HG02763 (cell line): ENCODE results near the gene LARGE2.

Experiments used
- ATAC-seq: cut with Tn5 transposase; IDR thresholded peaks from one replicate; pipeline ENCODE4 v1.9.1; 2021; ENCODE audit warnings: mild to moderate bottlenecking, moderate library complexity; ENCODE audit not compliant: unreplicated experiment

The LARGE2 gene

DNA sequence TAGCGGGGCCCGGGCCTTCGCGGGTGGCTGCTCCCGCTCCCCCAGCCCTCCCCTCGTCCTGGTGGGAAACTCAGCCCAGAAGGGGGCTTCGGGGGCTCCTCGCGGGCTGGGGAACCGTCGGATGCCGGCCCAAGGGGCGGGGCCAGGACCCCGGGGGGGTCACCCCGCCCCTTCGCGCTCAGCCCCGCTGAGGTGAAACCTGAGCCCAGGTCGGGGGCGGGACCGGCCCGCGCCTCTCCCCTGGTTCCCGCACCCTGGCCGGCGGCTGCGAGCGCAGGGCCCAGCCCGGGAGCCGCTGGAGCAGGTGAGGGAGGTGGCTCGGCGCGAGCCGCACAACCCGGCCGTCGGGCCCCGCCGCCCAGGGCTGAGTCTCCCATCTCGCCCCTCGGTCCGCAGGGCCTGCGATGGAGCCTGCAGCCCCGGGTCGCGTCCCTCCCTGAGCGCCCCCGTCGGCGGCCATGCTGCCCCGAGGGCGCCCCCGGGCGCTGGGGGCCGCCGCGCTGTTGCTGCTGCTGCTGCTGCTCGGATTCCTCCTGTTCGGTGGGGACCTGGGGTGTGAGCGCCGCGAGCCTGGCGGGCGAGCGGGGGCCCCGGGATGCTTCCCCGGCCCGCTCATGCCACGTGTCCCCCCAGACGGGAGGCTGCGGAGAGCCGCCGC, at the start of gene LARGE2:
Gene LARGE2, plus strand, starts transcription at position 232 of the 658 bp plus-strand sequence. Its CDS starts 227 bp downstream, at position 459.
- no peak for ATAC-seq

DNA sequence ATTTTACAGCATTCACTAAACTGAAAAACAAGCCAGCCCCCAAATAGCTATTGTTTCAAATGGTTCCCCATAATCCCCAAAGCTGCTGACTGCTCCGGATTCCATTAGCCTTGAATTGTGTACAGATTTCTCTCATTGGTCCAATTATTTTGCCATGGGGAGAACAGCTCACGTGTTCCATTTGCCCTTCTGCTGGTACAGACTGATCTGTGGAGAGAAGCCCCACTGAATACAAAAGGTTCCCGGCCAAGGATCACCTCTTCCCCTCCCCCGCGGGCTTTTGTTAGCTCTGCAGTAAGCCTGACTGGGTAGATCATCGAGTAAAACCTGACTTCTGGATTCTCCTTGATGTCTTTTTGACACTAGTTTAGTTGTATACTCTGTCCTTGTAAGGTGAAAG, 46.1 kb upstream of the LARGE2 start:
- ATAC-seq, result no peak

DNA sequence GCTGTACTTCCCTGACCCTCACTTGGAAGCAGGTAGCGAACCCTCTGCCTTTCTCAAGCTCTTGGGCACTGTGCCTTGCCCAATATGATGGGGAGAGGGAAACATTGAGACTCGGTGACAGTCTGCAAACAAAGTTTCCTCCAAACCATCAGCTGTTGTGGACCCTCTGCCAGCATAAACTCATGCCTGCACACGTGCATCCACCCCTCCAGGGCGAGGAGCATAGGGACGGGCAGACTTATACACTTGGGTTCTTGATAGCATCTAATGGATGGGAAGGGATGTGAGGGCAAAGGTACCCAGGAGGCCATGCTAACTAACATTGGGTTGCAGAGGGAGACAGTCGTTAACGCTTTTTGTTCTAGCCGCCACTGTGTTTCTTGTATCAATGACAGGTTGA, 45.2 kb upstream of the LARGE2 start:
- ATAC-seq, result no peak

GRCh38 chr11:45877845-45878244, 44.6 kb upstream of the LARGE2 start:
- no peak for ATAC-seq

DNA sequence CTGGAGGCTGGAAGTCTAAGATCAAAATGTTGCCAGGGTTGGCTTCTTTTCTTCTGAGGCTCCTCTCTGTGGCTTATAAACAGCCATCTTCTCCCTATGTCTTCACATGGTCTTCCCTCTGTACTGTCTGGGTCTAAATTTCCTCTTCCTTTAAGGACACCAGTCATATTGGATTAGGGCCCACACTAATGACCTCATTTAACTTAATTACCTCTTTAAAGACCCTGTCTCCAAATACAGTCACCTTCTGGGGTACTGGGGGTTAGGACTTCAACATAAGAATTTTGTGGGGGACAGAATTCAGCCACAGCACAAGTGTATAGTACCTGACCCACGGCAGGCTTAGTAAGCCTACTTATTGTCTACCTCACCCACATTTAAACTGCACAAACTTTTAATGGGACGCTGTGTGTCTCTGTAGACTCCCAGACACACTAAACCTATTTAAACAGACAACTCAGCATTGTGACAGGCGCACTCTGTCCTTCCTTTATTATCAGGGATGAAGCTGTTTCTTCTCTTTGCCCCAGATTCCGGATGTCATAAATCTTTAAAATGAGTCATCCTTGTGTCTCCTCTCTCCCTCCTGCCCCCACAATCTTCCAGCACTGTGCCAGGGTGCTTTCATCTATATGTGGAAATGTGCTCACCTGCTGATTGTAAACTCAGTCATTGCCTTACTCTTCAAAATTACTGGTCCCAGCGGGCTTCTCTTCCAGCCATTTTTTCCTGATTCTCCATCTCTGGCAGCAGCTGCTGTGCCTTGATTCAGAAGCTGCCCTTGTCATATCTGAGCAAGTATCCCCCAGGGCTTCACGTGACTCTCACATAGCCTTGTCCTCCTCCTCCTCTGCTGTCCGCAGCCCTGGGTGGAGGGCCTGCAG, 42.4 kb upstream of the LARGE2 start:
- ATAC-seq, result no peak

GRCh38 chr11:45880772-45881570, 41.5 kb upstream of the LARGE2 start:
- no peak for ATAC-seq

DNA sequence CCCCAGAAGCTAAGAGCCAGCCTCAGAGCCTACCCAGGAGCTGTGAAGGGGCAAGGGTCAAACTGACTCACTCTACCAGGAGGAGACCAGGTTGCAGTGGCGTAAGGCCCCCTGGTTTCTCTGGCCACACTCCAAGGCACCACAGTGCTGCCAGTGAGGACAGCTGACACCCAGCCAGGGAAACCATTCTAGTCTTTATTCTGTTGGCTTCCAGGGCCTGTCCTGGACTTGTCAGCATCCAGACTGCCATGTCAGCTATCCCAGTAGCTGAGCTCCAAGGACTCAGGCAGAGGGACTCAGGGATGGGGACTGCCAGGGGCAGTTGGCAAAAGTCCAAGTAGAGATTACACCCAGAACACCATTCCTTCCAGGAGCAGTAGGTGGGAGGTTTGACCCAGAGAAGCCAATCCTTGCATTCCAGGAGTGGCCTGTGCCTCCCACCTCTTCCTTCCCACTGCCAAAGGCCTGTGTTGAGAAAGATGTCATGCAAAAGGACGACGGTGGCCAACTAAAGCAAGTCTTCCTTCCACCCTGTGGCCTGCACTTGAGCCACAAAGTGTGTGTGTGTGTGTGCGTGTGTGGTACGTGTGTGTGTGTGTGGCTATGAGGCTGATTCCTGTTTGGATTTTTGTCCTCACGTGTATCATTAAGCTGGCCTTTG, 40.6 kb upstream of the LARGE2 start:
- no peak for ATAC-seq

DNA sequence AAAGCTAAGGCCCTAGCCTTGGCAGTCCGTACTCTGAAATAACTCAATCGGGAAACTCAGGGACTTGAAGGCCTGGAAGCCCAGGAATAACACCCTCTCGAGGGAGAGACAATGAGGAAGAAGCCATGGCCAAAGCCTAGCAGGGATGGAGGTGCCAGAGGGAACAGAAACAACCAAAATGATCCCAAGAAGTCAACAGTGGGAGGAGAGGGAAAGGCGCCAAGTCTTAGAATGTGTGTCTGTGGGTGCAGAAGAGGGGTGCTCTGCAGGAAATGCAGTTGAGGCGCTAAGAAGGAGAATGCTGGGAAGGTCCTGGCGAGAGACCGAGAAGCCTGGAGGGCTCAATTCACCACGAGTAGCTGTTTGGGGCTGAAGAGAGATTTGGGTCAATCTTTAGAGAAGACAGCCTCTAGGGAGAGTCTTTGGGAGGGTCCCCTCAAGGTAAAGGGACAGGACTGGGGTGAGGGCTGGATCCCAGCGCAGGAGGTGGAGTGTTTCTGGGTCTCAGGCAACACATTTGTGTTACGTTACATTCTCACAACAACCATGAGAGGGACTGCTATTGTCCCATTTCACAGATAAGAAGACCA, 37.8 kb upstream of the LARGE2 start:
- no peak for ATAC-seq

DNA sequence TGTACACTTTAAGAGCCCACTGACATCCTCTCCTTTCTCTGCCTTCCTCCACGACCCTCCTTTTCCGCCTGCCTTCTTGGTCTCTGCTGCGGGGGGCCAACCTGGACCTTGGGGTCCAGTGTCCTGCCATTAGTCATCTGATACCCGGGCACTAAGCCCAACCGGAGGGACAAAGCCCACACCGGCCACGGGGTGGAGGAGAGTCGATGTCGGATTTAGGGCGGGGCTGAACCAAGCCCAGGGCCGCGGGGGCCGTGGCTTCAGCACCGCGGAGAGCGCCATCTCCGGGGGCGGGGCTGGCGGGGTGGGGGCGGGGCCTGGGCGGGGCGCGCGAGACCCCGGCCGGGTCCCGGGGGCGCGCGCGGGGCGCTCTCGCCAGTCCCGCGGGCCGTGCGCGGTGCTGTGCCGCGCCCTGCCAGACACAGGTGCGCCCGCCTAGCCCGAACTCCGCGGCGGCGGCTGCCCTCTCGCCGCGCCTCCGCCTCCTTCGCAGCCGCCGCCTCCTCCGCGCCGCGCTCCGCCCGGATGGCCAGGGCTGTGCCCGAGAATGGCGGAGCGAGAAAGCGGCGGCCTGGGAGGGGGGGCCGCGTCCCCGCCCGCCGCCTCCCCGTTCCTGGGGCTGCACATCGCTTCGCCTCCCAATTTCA, 37.1 kb upstream of the LARGE2 start, which contains the start of gene MAPK8IP1:
Gene MAPK8IP1, plus strand, starts transcription at position 378 of the 647 bp plus-strand sequence. Its CDS starts 170 bp downstream, at position 548.
- ATAC-seq, result peak; percentile 48

DNA sequence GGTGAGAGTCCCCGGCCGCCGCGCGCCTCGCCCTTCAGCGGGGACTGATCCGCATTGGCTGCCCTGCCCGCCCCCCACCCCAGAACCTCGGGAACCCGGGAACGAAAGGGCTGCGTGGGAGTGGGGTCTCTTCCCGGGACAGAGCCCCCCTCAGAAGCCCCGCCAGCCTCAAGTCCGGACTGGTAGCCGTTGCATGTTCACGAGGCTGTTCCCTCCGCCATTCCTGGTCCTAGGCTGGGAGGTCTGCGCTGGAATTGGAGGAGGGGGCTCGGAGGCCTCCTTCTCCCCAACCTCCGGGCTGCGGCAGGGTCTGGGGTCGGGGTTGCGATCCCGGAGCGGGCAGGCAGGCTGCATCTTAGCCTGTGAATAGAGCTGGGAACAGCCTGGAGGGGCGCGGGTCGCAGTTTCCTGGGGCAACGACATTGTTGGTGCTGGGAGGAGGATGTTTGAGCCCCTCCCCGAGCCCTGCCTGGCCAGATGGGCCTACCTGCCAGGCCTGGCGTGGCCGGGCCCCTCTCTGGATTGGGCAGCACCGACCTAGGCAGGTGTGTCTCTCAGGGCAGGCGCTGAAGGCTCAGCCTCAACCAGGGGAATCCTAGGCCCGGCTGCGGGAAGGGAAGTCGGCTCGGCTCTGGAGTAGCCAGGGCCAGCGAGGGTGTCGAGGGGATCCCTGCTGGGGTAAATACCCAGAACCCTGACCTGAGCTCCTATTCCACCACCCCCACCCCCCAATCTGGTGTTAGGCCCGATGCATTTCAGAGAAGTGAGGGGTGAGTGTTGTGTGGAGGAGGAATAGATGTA, 36.3 kb upstream of the LARGE2 start:
- no peak for ATAC-seq

DNA sequence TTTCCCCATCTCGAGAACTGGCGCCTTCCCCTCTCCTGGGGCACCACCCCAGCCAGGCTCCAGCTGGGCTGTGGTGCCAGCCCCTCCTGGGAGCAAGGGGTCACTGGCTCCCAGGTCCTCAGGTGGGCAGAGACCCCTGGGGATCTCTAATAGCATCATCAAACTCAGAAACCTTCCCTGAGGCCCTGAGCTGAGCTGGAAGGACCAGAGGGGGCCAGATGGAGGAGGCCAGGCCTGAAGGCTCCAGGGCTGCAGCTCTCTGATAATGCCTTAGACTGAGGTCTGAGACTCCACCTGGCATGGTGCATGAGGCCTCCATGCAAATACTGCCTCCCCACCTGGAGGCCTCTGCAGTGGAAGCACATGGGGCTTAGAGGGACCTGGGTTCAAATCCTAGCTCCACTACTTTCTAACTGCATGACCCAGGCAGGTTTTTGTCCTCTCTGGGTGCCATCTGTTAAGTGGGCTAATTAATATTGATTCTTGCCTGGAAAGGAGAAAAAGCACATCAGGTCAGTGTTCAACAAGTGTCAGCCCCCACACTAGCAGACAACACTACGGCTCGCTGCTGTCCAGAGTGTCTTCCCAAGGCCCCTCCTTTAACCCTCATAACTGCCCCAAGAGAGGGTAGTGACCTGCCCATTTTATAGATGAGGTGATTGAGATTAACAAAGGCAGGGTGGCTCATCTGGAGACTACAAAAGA, 35.5 kb upstream of the LARGE2 start:
- no peak for ATAC-seq

GRCh38 chr11:45887587-45887986, 34.9 kb upstream of the LARGE2 start:
- no peak for ATAC-seq

DNA sequence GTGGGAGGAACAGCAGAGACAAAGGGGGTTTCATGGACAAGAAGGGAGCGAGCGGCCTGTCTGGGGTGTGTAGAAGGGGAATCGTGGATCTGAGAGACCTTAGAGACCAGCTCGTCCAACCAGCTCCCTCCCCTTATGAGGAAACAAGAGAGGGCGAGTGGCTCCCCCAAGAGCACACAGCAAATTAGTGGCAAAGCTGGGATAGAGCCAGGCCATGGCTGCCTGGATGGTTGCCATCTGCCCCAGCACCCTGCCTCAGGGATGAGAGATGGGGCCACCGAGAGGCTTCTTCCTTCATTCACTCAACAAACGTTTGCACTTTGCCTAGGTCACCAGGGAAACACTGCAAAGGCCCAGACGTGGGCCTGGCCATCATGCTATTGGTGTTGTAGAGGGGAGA, 32.9 kb upstream of the LARGE2 start:
- ATAC-seq, result no peak

DNA sequence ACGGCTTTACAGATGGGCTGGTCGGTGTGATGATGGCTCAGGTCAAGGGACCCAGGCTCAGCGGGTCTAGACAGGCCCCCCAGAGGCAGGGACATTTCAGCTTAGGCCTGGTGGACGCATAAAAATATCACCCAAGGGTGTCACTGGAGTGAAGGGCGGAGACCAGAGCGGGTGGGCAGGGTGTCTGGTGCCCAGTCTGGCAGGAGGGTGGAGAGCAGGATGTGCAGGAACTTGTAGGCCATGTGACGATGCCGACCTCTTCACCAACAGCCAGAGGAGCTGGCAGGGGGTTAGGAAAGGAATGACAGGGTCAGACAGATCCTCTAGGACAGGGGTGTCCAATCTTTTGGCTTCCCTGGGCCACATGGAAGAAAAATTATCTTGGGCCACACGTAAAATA, 32.5 kb upstream of the LARGE2 start:
- ATAC-seq, result no peak

DNA sequence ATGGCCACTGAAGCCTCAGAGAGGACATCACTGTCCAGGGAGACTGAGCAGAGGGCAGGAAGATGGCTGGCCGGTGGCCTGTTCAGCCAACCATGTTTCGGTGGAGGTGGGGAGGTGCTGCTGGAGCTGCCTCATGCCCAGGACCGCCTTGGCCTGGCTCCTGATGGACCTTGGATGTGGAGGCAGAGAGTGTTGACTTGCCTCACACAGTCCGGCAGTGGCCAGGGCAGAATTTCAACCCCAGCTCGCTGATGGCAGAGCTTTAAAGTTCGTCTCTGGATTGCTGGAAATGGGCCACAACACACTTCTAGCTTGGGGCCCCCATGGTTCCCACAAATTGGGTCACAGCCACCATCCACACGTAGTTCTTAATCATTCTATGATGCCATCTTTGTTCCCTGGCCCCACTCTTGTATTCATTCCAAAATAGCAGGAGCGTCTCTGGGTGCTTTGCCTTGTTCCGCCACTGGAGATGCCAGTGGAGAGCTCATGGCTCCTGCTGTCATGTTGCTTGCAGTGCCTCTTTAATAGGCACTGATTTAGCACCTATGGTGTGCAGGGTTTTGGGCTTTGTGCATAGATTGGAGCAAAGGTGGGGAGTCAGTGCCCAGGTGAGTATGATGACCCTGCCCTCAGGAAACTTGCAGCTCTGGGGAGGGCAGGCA, 31.4 kb upstream of the LARGE2 start:
- ATAC-seq, result no peak

GRCh38 chr11:45892856-45893255, 29.6 kb upstream of the LARGE2 start:
- no peak for ATAC-seq

- no peak for ATAC-seq
Observed at GRCh38 chr11:45894555-45895247, 27.8 kb upstream of the LARGE2 start.
